Activated naive CD8-positive, alpha-beta T cell treated with anti-CD3 and anti-CD28 coated beads, Interleukin-2, amount 50 U/mL, for 24 hours (primary cell): ENCODE measurements around the gene BCL2L13.
"Not testable (repeated sequence)": the region's sequence is repeated elsewhere in the genome, so short reads cannot be mapped to it uniquely, and the experiment has no call there.

ENCODE experiments used
- ATAC-seq: fragments of 150-1000 bp; cut with Tn5 transposase; one replicate; pipeline ENCODE4 v1.10.0; 2021
- DNase-seq: peaks from one replicate; pipeline ENCODE4 v3.0.0; 2021
- H3K27ac Mint-ChIP-seq: one replicate; pipeline ENCODE4 v1.8.0; 2021; ENCODE audit warnings: mild to moderate bottlenecking, mixed read lengths
- H3K27me3 Mint-ChIP-seq: one replicate; pipeline ENCODE4 v1.8.0; 2021; ENCODE audit warnings: mixed read lengths
- H3K36me3 Mint-ChIP-seq: one replicate; pipeline ENCODE4 v1.8.0; 2021; ENCODE audit warnings: low read depth, mixed read lengths
- H3K4me1 Mint-ChIP-seq: one replicate; pipeline ENCODE4 v1.8.0; 2021; ENCODE audit warnings: mixed read lengths
- H3K4me3 Mint-ChIP-seq: one replicate; pipeline ENCODE4 v1.8.0; 2021; ENCODE audit warnings: mild to moderate bottlenecking, moderate library complexity, mixed read lengths
- H3K9me3 Mint-ChIP-seq: one replicate; pipeline ENCODE4 v1.8.0; 2021; ENCODE audit warnings: mixed read lengths

BCL2L13 gene

GRCh38 chr22:17694752-17695151 is 56.2 kb downstream of the BCL2L13 start:
- H3K27me3 Mint-ChIP-seq = no peaks in the 10 kb centered on the region
- peaks cover 9% of the 10 kb centered on the region for H3K4me1 Mint-ChIP-seq
- no peaks in the 10 kb centered on the region for H3K9me3 Mint-ChIP-seq
- ATAC-seq (no peak), DNase-seq (no peak)
- no peak overlapping the region for H3K27ac Mint-ChIP-seq
- peaks cover 11% of the 10 kb centered on the region for H3K36me3 Mint-ChIP-seq
- H3K4me3 Mint-ChIP-seq = no peak overlapping the region

- Mint-ChIP-seq H3K36me3 (peaks cover 11% of the 10 kb centered on the region), H3K4me1 (peaks cover 9% of the 10 kb centered on the region), H3K4me3 (no peak overlapping the region), H3K27me3 (no peaks in the 10 kb centered on the region), H3K27ac (no peak overlapping the region), H3K9me3 (no peaks in the 10 kb centered on the region)
- DNase-seq (no peak), ATAC-seq (no peak)
Observed at GRCh38 chr22:17695986-17696385, 57.4 kb downstream of the BCL2L13 start.

DNA sequence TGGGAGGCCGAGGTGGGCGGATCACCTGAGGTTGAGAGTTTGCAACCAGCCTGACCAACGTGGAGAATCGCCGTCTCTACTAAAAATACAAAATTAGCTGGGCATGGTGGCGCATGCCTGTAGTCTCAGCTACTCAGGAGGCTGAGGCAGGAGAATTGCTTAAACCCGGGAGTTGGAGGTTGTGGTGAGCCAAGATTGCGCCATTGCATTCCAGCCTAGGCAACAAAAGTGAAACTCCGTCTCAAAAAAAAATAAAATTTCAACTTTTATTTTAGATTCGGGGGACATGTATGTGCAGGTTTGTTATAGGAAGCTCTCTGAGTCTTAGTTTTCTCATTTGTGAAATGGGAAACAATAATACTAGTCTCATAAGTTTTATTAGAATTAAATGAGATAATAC is 58.6 kb downstream of the BCL2L13 start:
- H3K4me3 Mint-ChIP-seq, H3K9me3 Mint-ChIP-seq, H3K27ac Mint-ChIP-seq, H3K27me3 Mint-ChIP-seq, H3K4me1 Mint-ChIP-seq, H3K36me3 Mint-ChIP-seq, DNase-seq, ATAC-seq: not testable (repeated sequence)

- H3K27me3 Mint-ChIP-seq, DNase-seq, H3K27ac Mint-ChIP-seq, H3K4me3 Mint-ChIP-seq, ATAC-seq, H3K4me1 Mint-ChIP-seq, H3K9me3 Mint-ChIP-seq: not testable (repeated sequence)
- peaks cover 12% of the 10 kb centered on the region for H3K36me3 Mint-ChIP-seq
Observed at GRCh38 chr22:17698276-17698675, 59.7 kb downstream of the BCL2L13 start.

DNA sequence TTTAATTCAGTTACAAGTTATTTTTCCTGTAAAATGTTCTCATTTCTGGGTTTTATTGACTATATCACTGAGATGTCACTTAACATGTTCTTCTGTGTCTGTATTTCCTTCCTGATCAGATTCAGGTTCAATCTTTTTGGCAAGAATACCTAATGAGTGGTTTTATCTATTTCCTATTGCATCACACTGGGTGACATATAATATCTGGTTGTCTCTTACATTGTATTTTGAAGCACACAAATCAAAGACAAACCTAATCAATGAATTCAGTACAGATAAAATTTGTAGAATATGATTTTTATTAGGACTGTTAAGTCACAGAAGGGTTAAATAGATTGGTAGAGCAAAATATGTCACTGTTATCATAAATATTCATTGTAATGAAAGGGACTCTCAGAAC is 60.4 kb downstream of the BCL2L13 start:
- H3K36me3 Mint-ChIP-seq = peaks cover 17% of the 10 kb centered on the region
- ATAC-seq = no peak
- H3K27ac Mint-ChIP-seq = peak overlapping the region; percentile 21
- H3K4me3 Mint-ChIP-seq = no peak overlapping the region
- no peaks in the 10 kb centered on the region for H3K27me3 Mint-ChIP-seq
- peaks cover 9% of the 10 kb centered on the region for H3K4me1 Mint-ChIP-seq
- no peaks in the 10 kb centered on the region for H3K9me3 Mint-ChIP-seq
- no peak for DNase-seq

DNA sequence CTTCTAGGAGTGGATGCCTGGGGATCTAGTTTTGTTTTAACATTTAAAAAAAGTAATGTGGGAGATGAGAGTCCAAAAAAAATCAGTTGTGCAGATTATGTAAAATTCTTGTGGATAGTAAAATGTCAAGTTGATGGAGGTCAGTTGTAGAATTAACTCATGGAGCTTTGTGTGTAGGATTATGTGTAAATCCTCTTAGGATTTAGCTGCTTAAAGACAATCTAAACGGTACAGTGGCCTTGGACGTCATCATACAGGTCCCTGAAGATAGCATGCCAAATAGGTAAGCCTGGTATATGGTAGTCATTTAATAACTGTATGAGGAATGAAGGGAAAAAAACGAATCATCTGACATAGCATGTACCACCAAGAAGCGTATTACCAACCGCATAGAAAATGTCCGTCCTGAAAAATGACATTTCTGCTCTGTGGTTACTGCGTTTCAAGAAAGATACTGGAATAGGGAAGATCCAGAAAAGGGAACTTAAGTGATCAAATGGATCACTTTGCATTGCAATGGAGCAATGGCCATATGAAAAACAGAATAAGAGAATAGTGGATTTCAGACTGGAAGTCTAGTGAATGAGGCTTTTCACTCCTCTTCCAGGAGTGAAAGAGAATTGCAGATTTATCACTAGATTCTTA is 61.3 kb downstream of the BCL2L13 start:
- Mint-ChIP-seq H3K27me3 (no peaks in the 10 kb centered on the region), H3K9me3 (no peaks in the 10 kb centered on the region), H3K36me3 (peaks cover 14% of the 10 kb centered on the region), H3K4me3 (no peak overlapping the region), H3K27ac (no peak overlapping the region), H3K4me1 (peaks cover 7% of the 10 kb centered on the region)
- no peak for DNase-seq
- no peak for ATAC-seq

DNA sequence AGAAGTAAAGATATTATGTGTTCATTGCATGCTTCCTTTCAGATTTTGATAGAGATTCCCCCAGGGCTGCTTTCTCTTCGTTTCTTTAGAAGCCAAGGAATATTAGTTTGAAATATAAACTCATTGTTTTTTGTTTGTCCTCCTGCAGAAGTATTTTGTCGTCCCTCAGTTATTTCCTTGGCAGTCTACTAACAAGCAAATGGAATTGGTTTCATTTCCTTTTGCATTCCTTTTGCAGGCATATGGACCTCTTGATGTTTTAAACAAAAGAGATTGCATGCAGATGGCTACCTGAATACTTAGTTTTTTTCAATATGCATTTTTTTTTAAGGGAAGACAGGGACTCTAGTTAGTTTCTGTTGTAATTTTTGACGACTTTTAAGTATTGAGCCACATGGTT is 62.2 kb downstream of the BCL2L13 start:
- peaks cover 12% of the 10 kb centered on the region for H3K4me1 Mint-ChIP-seq
- no peaks in the 10 kb centered on the region for H3K27me3 Mint-ChIP-seq
- no peak overlapping the region for H3K27ac Mint-ChIP-seq
- H3K4me3 Mint-ChIP-seq = no peak overlapping the region
- DNase-seq (no peak), ATAC-seq (no peak)
- no peaks in the 10 kb centered on the region for H3K9me3 Mint-ChIP-seq
- peaks cover 17% of the 10 kb centered on the region for H3K36me3 Mint-ChIP-seq

DNA sequence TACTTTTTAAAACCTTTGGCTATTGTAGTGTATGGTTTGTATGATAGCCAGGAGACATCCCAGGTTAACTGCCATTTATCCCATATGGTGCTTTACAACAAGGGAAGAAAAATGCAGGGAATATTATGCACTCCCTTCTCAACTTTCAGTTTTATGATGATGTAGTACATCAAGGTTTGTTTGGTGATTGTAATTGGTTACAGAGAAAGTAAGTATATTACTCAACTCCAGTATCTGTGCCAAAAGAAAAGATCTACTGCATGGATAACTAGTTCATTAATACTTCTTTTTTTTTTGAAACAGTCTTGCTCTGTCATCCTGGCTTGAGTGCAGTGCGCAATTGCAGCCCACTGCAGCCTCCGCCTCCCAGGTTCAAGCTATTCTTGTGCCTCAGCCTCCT is 65.3 kb downstream of the BCL2L13 start:
- Mint-ChIP-seq H3K27me3 (no peaks in the 10 kb centered on the region), H3K27ac (no peak overlapping the region)

DNA sequence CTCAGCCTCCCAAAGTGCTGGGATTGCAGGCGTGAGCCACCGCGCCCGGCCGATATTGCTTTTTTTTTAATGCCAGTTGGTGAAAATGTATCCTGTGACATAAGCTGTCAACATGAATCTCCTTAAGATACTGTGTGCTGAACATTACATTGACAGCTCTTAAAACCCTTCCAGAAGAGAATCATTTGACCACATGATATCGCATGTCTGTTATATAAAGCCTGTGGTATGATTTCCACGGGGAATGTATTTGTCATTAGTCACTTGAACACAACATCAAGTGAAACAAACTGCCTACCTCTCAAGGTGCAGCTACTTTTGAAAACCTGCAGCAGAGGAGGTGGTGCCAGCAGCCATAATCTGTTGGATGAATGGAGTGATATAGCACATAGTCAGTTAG is 67.0 kb downstream of the BCL2L13 start:
- Mint-ChIP-seq H3K9me3 (no peaks in the 10 kb centered on the region), H3K27ac (peak overlapping the region; percentile 95), H3K27me3 (no peaks in the 10 kb centered on the region), H3K4me1 (peaks cover 21% of the 10 kb centered on the region), H3K4me3 (no peak overlapping the region), H3K36me3 (peaks cover 21% of the 10 kb centered on the region)
- ATAC-seq (no peak), DNase-seq (no peak)

More for the DNA sequence above, 65.3 kb downstream of the BCL2L13 start:
- H3K36me3 Mint-ChIP-seq = peaks cover 21% of the 10 kb centered on the region
- peaks cover 23% of the 10 kb centered on the region for H3K4me1 Mint-ChIP-seq
- no peaks in the 10 kb centered on the region for H3K9me3 Mint-ChIP-seq
- ATAC-seq (no peak), DNase-seq (no peak)
- no peak overlapping the region for H3K4me3 Mint-ChIP-seq

GRCh38 chr22:17705951-17706900 is 67.7 kb downstream of the BCL2L13 start:
- H3K4me3 Mint-ChIP-seq = peak overlapping the region; percentile 73
- H3K27me3 Mint-ChIP-seq = no peaks in the 10 kb centered on the region
- no peaks in the 10 kb centered on the region for H3K9me3 Mint-ChIP-seq
- peak overlapping the region; percentile 95 for H3K27ac Mint-ChIP-seq
- H3K4me1 Mint-ChIP-seq = peaks cover 21% of the 10 kb centered on the region
- ATAC-seq (peak; percentile 98), DNase-seq (peak; percentile 34)
- peaks cover 21% of the 10 kb centered on the region for H3K36me3 Mint-ChIP-seq

DNA sequence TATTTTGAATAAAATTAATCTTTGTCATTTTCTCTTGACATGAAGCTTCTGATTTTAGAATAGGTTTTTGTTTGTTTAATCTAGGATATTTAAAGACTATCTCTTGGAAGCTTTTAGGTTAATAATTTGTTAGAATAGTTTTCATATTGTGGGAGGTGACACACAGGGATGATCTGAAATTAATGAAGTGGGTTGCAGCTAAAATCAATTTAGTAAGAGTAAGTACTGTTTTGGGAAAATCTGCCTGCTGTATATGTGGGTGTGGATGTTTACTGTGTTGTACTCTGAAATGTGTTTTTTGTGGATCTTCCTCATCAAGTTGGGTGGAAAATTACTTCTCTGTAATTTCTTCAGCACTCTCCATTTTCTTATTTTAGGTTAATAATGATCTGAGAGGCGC is 68.4 kb downstream of the BCL2L13 start:
- Mint-ChIP-seq H3K4me1 (peaks cover 21% of the 10 kb centered on the region), H3K4me3 (peak overlapping the region; percentile 73), H3K36me3 (peaks cover 21% of the 10 kb centered on the region), H3K27ac (no peak overlapping the region), H3K27me3 (no peaks in the 10 kb centered on the region), H3K9me3 (no peaks in the 10 kb centered on the region)
- ATAC-seq (no peak), DNase-seq (no peak)

DNA sequence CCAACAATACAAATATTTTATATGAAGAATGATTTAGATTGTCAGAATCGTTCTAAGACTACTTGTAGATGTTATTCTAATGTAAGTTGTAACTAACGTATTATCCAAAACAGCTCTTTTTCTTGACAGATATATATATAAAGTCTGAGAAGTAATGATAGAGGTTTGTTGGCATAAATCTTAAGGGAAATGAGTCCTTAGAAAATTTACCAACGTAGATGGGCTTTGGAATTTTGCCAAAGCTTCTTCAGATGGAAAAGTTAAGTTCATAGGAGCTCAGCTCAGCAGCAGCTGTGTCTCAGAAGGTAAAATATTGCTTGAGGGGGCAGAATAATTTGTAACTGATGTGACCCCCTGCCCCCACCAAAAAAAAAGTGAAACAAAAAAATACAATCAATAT is 69.0 kb downstream of the BCL2L13 start:
- Mint-ChIP-seq H3K4me3 (no peak overlapping the region), H3K27ac (no peak overlapping the region), H3K4me1 (peaks cover 21% of the 10 kb centered on the region), H3K36me3 (peaks cover 21% of the 10 kb centered on the region), H3K9me3 (no peaks in the 10 kb centered on the region), H3K27me3 (no peaks in the 10 kb centered on the region)
- no peak for ATAC-seq
- DNase-seq = no peak

DNA sequence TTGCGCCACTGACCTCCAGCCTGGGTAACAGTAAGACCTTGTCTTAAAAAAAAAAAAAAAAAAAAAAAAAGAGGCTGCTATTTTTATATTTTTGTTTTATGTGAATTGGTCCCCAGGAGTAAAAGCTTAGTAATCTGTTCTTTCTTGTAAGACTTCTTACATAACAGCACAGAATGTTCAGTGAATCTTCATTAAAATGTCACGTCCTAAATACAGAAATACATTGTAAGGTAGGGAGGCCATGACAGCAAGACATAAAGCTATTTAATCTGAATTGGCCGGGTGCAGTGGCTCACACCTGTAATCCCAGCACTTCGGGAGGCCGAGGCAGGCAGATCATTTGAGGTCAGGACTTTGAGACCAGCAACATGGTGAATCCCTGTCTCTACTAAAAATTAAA is 71.5 kb downstream of the BCL2L13 start:
- Mint-ChIP-seq H3K27ac (no peak overlapping the region), H3K4me1 (peaks cover 18% of the 10 kb centered on the region), H3K27me3 (no peaks in the 10 kb centered on the region), H3K4me3 (no peak overlapping the region), H3K36me3 (peaks cover 17% of the 10 kb centered on the region), H3K9me3 (no peaks in the 10 kb centered on the region)
- no peak for ATAC-seq
- DNase-seq = no peak

DNA sequence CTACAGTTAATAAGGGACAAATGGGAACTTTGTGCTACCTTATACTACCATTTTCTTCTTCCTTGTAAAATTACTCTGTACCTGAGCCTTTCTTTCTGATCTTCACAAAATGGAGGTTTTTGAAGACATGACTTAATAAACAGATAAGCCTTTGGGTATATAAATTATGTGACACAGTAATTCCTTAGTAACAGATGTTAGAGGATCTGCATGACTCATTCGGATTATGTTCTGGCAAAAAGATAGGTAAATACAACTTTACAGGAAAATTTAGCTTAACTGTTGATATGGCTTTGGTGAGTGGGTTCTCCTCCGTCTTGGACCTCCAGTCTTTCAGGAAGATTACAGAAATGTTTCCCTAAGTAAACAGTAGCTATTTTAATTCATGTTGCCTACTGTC is 73.9 kb downstream of the BCL2L13 start:
- no peak overlapping the region for H3K27ac Mint-ChIP-seq
- no peaks in the 10 kb centered on the region for H3K9me3 Mint-ChIP-seq
- DNase-seq (no peak), ATAC-seq (no peak)
- H3K4me3 Mint-ChIP-seq = no peak overlapping the region
- H3K27me3 Mint-ChIP-seq = no peaks in the 10 kb centered on the region
- peaks cover 10% of the 10 kb centered on the region for H3K36me3 Mint-ChIP-seq
- peaks cover 2% of the 10 kb centered on the region for H3K4me1 Mint-ChIP-seq

GRCh38 chr22:17716529-17716928 is 78.0 kb downstream of the BCL2L13 start:
- ATAC-seq (no peak), DNase-seq (no peak)
- Mint-ChIP-seq H3K4me3 (no peak overlapping the region), H3K36me3 (peaks cover 8% of the 10 kb centered on the region), H3K27ac (no peak overlapping the region), H3K27me3 (no peaks in the 10 kb centered on the region), H3K9me3 (no peaks in the 10 kb centered on the region), H3K4me1 (peaks cover 2% of the 10 kb centered on the region)
